Measurements from ENCODE around the gene NOL3. TPM values are rescaled to one million over a fixed set of nuclear protein-coding genes. Genes with fewer than 3 reads are reported as not detected.

Gene NOL3
- total and polyA plus RNA-seq, 7 experiments from 2014 or later, result 0.89 to 66.0 (median 1.8) TPM; not detected in 2

- Histone ChIP-seq H3K4me1 (ENCODE audit: control insufficient read depth in 2 of 2, insufficient read depth in 2 of 2, low read length in 2 of 2) (no peaks in the 10 kb centered on the region), H3K4me3 (ENCODE audit: low read length) (no peak overlapping the region), H3K36me3 (ENCODE audit: control insufficient read depth in 2 of 3, insufficient read depth in 3 of 3, low read length in 3 of 3) (no peaks in the 10 kb centered on the region), H3K27me3 (ENCODE audit: control insufficient read depth in 2 of 2, insufficient read depth in 2 of 2, low read length in 2 of 2) (no peaks in the 10 kb centered on the region), H3K9me3 (ENCODE audit: control insufficient read depth in 2 of 3, low read length in 3 of 3) (no peaks in the 10 kb centered on the region), H3K27ac (ENCODE audit: low read depth, low read length) (no peak overlapping the region)
- peaks cover 2 to 16% (median 14%) of the 10 kb centered on the region in 5 donors for H3K36me3 Mint-ChIP-seq
- no peaks in the 10 kb centered on the region for H3K27me3 Mint-ChIP-seq
- H3K27ac Mint-ChIP-seq, result peak overlapping the region in 1 of 9 donors; percentile 59
- POLR2A ChIA-PET, result no interaction called here
- DNase-seq (no peak), ATAC-seq (peak; percentile 61)
- H3K4me1 Mint-ChIP-seq, result peaks cover 0 to 18% (median 12%) of the 10 kb centered on the region in 7 donors
- CTCF ChIA-PET, result no interaction called here
- intact Hi-C loops (cut with micrococcal nuclease), result no loop called here
- H3K4me3 Mint-ChIP-seq, result no peak overlapping the region
- H3K9me3 Mint-ChIP-seq, result no peaks in the 10 kb centered on the region
Measured at GRCh38 chr16:67216612-67217490, 46.5 kb downstream of the NOL3 start.

DNA sequence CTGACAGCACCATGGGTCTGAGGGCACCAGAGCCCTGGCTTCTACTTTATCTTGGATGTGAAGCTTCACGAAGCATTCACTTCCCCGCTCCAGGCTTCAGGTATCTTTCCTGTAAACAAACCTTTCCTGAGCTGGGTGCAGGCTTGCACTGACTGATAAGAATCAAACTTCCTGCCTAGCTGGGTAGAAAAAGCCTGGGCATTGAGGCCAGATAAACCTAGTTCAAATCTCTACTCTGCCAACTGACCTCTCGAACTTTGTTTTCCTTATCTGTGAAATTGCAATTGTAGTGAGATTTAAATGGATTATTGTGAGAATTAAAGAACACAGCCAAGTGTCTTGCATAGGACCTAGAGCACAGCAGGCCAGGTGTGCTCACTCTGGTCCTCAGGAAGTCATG lies 53.7 kb downstream of the NOL3 start:
- ChIA-PET CTCF (interaction anchor here (0.8 to 0.9 kb wide), 2 partner anchors 24 to 26 kb away, joined by 3 read pairs; partner anchors contain the start of gene FHOD1), POLR2A (interaction anchor here (1.2 to 1.9 kb wide), 2 partner anchors 15 to 21 kb away, joined by 3 to 4 read pairs; no protein-coding TSS in a partner anchor)
- Mint-ChIP-seq H3K4me1 (peaks cover 38 to 71% (median 58%) of the 10 kb centered on the region in 7 donors), H3K36me3 (peaks cover 4 to 14% (median 11%) of the 10 kb centered on the region in 5 donors), H3K27me3 (no peaks in the 10 kb centered on the region), H3K9me3 (no peaks in the 10 kb centered on the region), H3K27ac (peak overlapping the region; percentile 36 to 100 (median 82)), H3K4me3 (peak overlapping the region in 9 of 10 donors; percentile 2 to 100 (median 34))
- Histone ChIP-seq H3K36me3 (ENCODE audit: control insufficient read depth in 2 of 3, insufficient read depth in 3 of 3, low read length in 3 of 3) (peaks cover 6 to 17% (median 9%) of the 10 kb centered on the region in 3 experiments), H3K27me3 (ENCODE audit: control insufficient read depth in 2 of 2, insufficient read depth in 2 of 2, low read length in 2 of 2) (no peaks in the 10 kb centered on the region), H3K27ac (ENCODE audit: low read depth, low read length) (peak overlapping the region; percentile 62), H3K4me1 (ENCODE audit: control insufficient read depth in 2 of 2, insufficient read depth in 2 of 2, low read length in 2 of 2) (peaks cover 14 to 38% of the 10 kb centered on the region in 2 donors), H3K4me3 (ENCODE audit: low read length) (peak overlapping the region; percentile 13), H3K9me3 (ENCODE audit: control insufficient read depth in 2 of 3, low read length in 3 of 3) (no peaks in the 10 kb centered on the region)
- DNase-seq, result no peak
- intact Hi-C loops (cut with micrococcal nuclease), result no loop called here
- ATAC-seq, result no peak

Small RNA genes within 50 kb of the gene (microRNA-seq; reads per million reads assigned to microRNA genes)
- gene MIR328 (ENCODE audit: borderline microRNAs expressed), result 154 reads per million, percentile 59 among the genes with 10 or more reads in this experiment

Other genes with a start within 250 kb of the NOL3 start
- gene RRAD, start 245.0 kb upstream of the NOL3 start, total RNA-seq, result 1 to 10 TPM in 1 of 5 experiments, under 1 TPM in 4; 0.24 to 1.6 (median 0.88) TPM
- not detected for gene RRAD, start 245.0 kb upstream of the NOL3 start, polyA plus RNA-seq
- 100 to 1,000 TPM in 1 of 5 experiments, 10 to 100 TPM in 4; 47.0 to 116 (median 58.5) TPM for gene CIAO2B, start 236.1 kb upstream of the NOL3 start, total RNA-seq
- 10 to 100 TPM; 89.0 to 93.4 TPM for gene CIAO2B, start 236.1 kb upstream of the NOL3 start, polyA plus RNA-seq
- gene CES2, start 235.0 kb upstream of the NOL3 start, total RNA-seq, result 10 to 100 TPM; 40.5 to 64.7 (median 55.3) TPM
- 10 to 100 TPM; 29.2 to 43.6 TPM for gene CES2, start 235.0 kb upstream of the NOL3 start, polyA plus RNA-seq
- 10 to 100 TPM in 1 of 5 experiments, under 1 TPM in 3, not detected in 1; 0.32 to 11.5 (median 0.77) TPM for gene CES3, start 209.3 kb upstream of the NOL3 start, total RNA-seq
- not detected for gene CES3, start 209.3 kb upstream of the NOL3 start, polyA plus RNA-seq
- 10 to 100 TPM; 17.2 to 53.8 (median 20.8) TPM for gene CES4A, start 181.9 kb upstream of the NOL3 start, total RNA-seq
- gene CES4A, start 181.9 kb upstream of the NOL3 start, polyA plus RNA-seq, result 1 to 10 TPM; 5.1 to 7.6 TPM
- 100 to 1,000 TPM in 1 of 5 experiments, 10 to 100 TPM in 4; 75.4 to 223 (median 94.4) TPM for gene CBFB, start 141.4 kb upstream of the NOL3 start, total RNA-seq
- 10 to 100 TPM; 53.2 to 56.3 TPM for gene CBFB, start 141.4 kb upstream of the NOL3 start, polyA plus RNA-seq
- 10 to 100 TPM; 17.8 to 29.6 (median 21.2) TPM for gene PHAF1, start 60.6 kb upstream of the NOL3 start, total RNA-seq
- 10 to 100 TPM in 1 of 2 donors, 1 to 10 TPM in 1; 8.9 to 21.4 TPM for gene PHAF1, start 60.6 kb upstream of the NOL3 start, polyA plus RNA-seq
- gene B3GNT9, start 19.5 kb upstream of the NOL3 start, total RNA-seq, result 10 to 100 TPM in 1 of 5 experiments, 1 to 10 TPM in 4; 1.9 to 13.2 (median 2.7) TPM
- 1 to 10 TPM in 1 of 2 donors, under 1 TPM in 1; 0.78 to 2.4 TPM for gene B3GNT9, start 19.5 kb upstream of the NOL3 start, polyA plus RNA-seq
- 10 to 100 TPM; 47.0 to 92.8 (median 52.8) TPM for gene TRADD, start 10.6 kb upstream of the NOL3 start, total RNA-seq
- gene TRADD, start 10.6 kb upstream of the NOL3 start, polyA plus RNA-seq, result 10 to 100 TPM; 69.8 to 71.1 TPM
- gene FBXL8, start 10.6 kb upstream of the NOL3 start, total RNA-seq, result 10 to 100 TPM in 2 of 5 experiments, 1 to 10 TPM in 3; 8.7 to 84.7 (median 9.7) TPM
- gene FBXL8, start 10.6 kb upstream of the NOL3 start, polyA plus RNA-seq, result 1 to 10 TPM; 5.2 to 7.8 TPM
- gene HSF4, start 5.8 kb upstream of the NOL3 start, total RNA-seq, result 100 to 1,000 TPM in 1 of 5 experiments, 10 to 100 TPM in 2, 1 to 10 TPM in 2; 9.9 to 150 (median 15.5) TPM
- gene HSF4, start 5.8 kb upstream of the NOL3 start, polyA plus RNA-seq, result not detected
- gene MATCAP1, start 13.4 kb downstream of the NOL3 start, total RNA-seq, result 10 to 100 TPM in 3 of 5 experiments, 1 to 10 TPM in 2; 4.3 to 88.1 (median 11.0) TPM
- under 1 TPM; 0.48 to 0.78 TPM for gene MATCAP1, start 13.4 kb downstream of the NOL3 start, polyA plus RNA-seq
- under 1 TPM in 2 of 5 experiments, not detected in 3; 0.58 to 0.73 TPM for gene EXOC3L1, start 19.6 kb downstream of the NOL3 start, total RNA-seq
- gene EXOC3L1, start 19.6 kb downstream of the NOL3 start, polyA plus RNA-seq, result not detected
- gene E2F4, start 21.6 kb downstream of the NOL3 start, total RNA-seq, result 100 to 1,000 TPM in 1 of 5 experiments, 10 to 100 TPM in 4; 67.1 to 133 (median 73.0) TPM
- gene E2F4, start 21.6 kb downstream of the NOL3 start, polyA plus RNA-seq, result 10 to 100 TPM; 59.4 to 97.9 TPM
- gene ELMO3, start 28.6 kb downstream of the NOL3 start, total RNA-seq, result 1 to 10 TPM; 2.6 to 9.1 (median 7.5) TPM
- gene ELMO3, start 28.6 kb downstream of the NOL3 start, polyA plus RNA-seq, result under 1 TPM in 1 of 2 donors, not detected in 1; 0.07 TPM
- 10 to 100 TPM; 27.6 to 44.8 (median 32.7) TPM for gene TMEM208, start 56.6 kb downstream of the NOL3 start, total RNA-seq
- 10 to 100 TPM; 79.7 to 88.3 TPM for gene TMEM208, start 56.6 kb downstream of the NOL3 start, polyA plus RNA-seq
- 10 to 100 TPM; 23.7 to 81.7 (median 35.1) TPM for gene FHOD1, start 76.9 kb downstream of the NOL3 start, total RNA-seq
- gene FHOD1, start 76.9 kb downstream of the NOL3 start, polyA plus RNA-seq, result 1 to 10 TPM; 3.6 to 3.7 TPM
- 1 to 10 TPM; 1.7 to 3.7 (median 2.2) TPM for gene SLC9A5, start 78.4 kb downstream of the NOL3 start, total RNA-seq
- under 1 TPM; 0.11 to 0.18 TPM for gene SLC9A5, start 78.4 kb downstream of the NOL3 start, polyA plus RNA-seq
- 10 to 100 TPM; 18.9 to 32.3 (median 26.1) TPM for gene PLEKHG4, start 109.0 kb downstream of the NOL3 start, total RNA-seq
- gene PLEKHG4, start 109.0 kb downstream of the NOL3 start, polyA plus RNA-seq, result 1 to 10 TPM; 6.2 to 9.1 TPM
- gene KCTD19, start 156.2 kb downstream of the NOL3 start, total RNA-seq, result under 1 TPM in 2 of 5 experiments, not detected in 3; 0.05 to 0.39 TPM
- not detected for gene KCTD19, start 156.2 kb downstream of the NOL3 start, polyA plus RNA-seq
- under 1 TPM in 2 of 5 experiments, not detected in 3; 0.50 to 0.56 TPM for gene LRRC36, start 156.3 kb downstream of the NOL3 start, total RNA-seq
- gene LRRC36, start 156.3 kb downstream of the NOL3 start, polyA plus RNA-seq, result not detected
- gene TPPP3, start 223.0 kb downstream of the NOL3 start, total RNA-seq, result 10 to 100 TPM in 1 of 5 experiments, under 1 TPM in 1, not detected in 3; 0.37 to 18.7 TPM
- under 1 TPM in 1 of 2 donors, not detected in 1; 0.19 TPM for gene TPPP3, start 223.0 kb downstream of the NOL3 start, polyA plus RNA-seq
- gene ZDHHC1, start 245.9 kb downstream of the NOL3 start, total RNA-seq, result 1 to 10 TPM in 1 of 5 experiments, under 1 TPM in 2, not detected in 2; 0.34 to 3.6 (median 0.48) TPM
- gene ZDHHC1, start 245.9 kb downstream of the NOL3 start, polyA plus RNA-seq, result not detected